ENCODE results near the gene SAMD9L. TPM values are rescaled to one million over a fixed set of nuclear protein-coding genes. Genes with fewer than 3 reads are reported as not detected.
A peak's percentile ranks its signal among the peaks of the same experiment; 100 is the strongest.

SAMD9L gene
- polyA plus RNA-seq, 3 donors: 12.5 to 31.8 (median 18.6) TPM

DNA sequence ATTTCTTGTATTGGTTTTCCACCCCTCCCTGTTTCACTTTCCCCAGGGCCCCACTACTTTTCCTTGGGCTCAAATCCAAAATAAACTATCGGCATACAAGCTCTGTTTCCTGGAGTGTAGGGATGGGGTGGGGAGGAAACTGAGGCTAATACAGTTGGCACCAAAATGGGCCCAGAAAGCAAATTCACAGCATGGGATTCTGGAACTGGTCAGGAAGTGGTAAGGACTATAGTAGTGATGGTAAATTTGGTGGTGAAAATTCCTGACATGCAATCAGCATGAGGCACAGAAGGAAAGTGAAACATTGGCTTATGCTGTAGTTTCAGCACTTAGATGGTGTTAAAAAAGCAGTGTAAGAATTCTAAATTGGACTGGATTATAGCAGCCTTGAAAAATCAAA, 8.7 kb upstream of the SAMD9L start:
- H3K27me3 Mint-ChIP-seq (ENCODE audit: low read depth in 3 of 3): peaks cover 0 to 2% (median 0%) of the 10 kb centered on the region in 3 donors
- no peaks in the 10 kb centered on the region for H3K4me1 Mint-ChIP-seq
- no CpG with 5 or more reads among the region's 1 CpG for WGBS (ENCODE audit: insufficient coverage)
- Histone ChIP-seq H3K4me1 (ENCODE audit: control insufficient read depth in 1 of 2, insufficient read depth in 2 of 2, low read length in 2 of 2) (peaks cover 0 to under 1% of the 10 kb centered on the region in 2 donors), H3K4me3 (replicated peaks in 1 of 3; ENCODE audit: low read depth in 2 of 3, low read length in 3 of 3) (no peak overlapping the region), H3K79me2 (ENCODE audit: insufficient read depth, low read length) (no peaks in the 10 kb centered on the region), H3K9me3 (replicated peaks in 1 of 2; ENCODE audit: control insufficient read depth in 1 of 2, insufficient read depth in 1 of 2, low read length in 2 of 2) (peaks cover 5% of the 10 kb centered on the region in 2 donors), H2AFZ (ENCODE audit: insufficient read depth, low read depth, low read length, poor library complexity, severe bottlenecking) (no peak overlapping the region), H3K4me2 (replicated peaks; ENCODE audit: extremely low read depth, low read length, poor library complexity, severe bottlenecking) (no peak overlapping the region), H3K27me3 (ENCODE audit: control insufficient read depth in 2 of 2, insufficient read depth in 2 of 2, low read length in 2 of 2) (no peaks in the 10 kb centered on the region), H3K36me3 (replicated peaks in 1 of 2; ENCODE audit: control insufficient read depth in 1 of 2, insufficient read depth in 2 of 2, low read length in 2 of 2) (no peaks in the 10 kb centered on the region), H3K9ac (ENCODE audit: insufficient read depth, low read length, poor library complexity, severe bottlenecking) (no peak overlapping the region), H3K27ac (ENCODE audit: low read depth in 1 of 2, low read length in 2 of 2) (no peak overlapping the region), H4K20me1 (ENCODE audit: insufficient read depth, low read length) (no peaks in the 10 kb centered on the region)
- H3K4me3 Mint-ChIP-seq: no peak overlapping the region
- no peaks in the 10 kb centered on the region for H3K36me3 Mint-ChIP-seq
- DNase-seq: no peak
- peaks cover 0 to 13% (median 8%) of the 10 kb centered on the region in 7 donors for H3K9me3 Mint-ChIP-seq
- no peak for TF ChIP-seq CTCF (IDR thresholded peaks at IDR 0.05)
- H3K27ac Mint-ChIP-seq: no peak overlapping the region
- intact Hi-C loops (cut with micrococcal nuclease): no loop called here

GRCh38 chr7:93150200-93150835, 2.1 kb upstream of the SAMD9L start:
- Mint-ChIP-seq H3K4me1 (peaks cover 52% of the 10 kb centered on the region), H3K27ac (peak overlapping the region; percentile 69 to 90 (median 83)), H3K9me3 (peaks cover 0 to 3% (median 0%) of the 10 kb centered on the region in 7 donors), H3K27me3 (ENCODE audit: low read depth in 3 of 3) (peaks cover 0 to 3% (median 0%) of the 10 kb centered on the region in 3 donors), H3K36me3 (peaks cover 0 to 2% of the 10 kb centered on the region in 2 donors), H3K4me3 (peak overlapping the region in 1 of 2 donors; percentile 4)
- 100% methylated on average over 1 of the region's 1 CpG for WGBS (ENCODE audit: insufficient coverage)
- no peak overlapping the region for H3K9ac ChIP-seq (ENCODE audit: insufficient read depth, low read length, poor library complexity, severe bottlenecking)
- H3K9me3 ChIP-seq (replicated peaks in 1 of 2; ENCODE audit: control insufficient read depth in 1 of 2, insufficient read depth in 1 of 2, low read length in 2 of 2): no peaks in the 10 kb centered on the region
- H3K4me2 ChIP-seq (replicated peaks; ENCODE audit: extremely low read depth, low read length, poor library complexity, severe bottlenecking): peak overlapping the region; percentile 46
- DNase-seq: peak in 2 of 3 donors; percentile 38 to 39
- H2AFZ ChIP-seq (ENCODE audit: insufficient read depth, low read depth, low read length, poor library complexity, severe bottlenecking): peak overlapping the region; percentile 25
- H3K4me3 ChIP-seq (replicated peaks in 1 of 3; ENCODE audit: low read depth in 2 of 3, low read length in 3 of 3): peak overlapping the region in 1 of 3 experiments; percentile 11
- no peak for TF ChIP-seq CTCF (IDR thresholded peaks at IDR 0.05)
- H3K36me3 ChIP-seq (replicated peaks in 1 of 2; ENCODE audit: control insufficient read depth in 1 of 2, insufficient read depth in 2 of 2, low read length in 2 of 2): no peaks in the 10 kb centered on the region
- peak overlapping the region in 1 of 2 donors; percentile 85 for H3K27ac ChIP-seq (ENCODE audit: low read depth in 1 of 2, low read length in 2 of 2)
- peaks cover 23% of the 10 kb centered on the region for H3K79me2 ChIP-seq (ENCODE audit: insufficient read depth, low read length)
- peaks cover 48 to 63% of the 10 kb centered on the region in 2 donors for H3K4me1 ChIP-seq (ENCODE audit: control insufficient read depth in 1 of 2, insufficient read depth in 2 of 2, low read length in 2 of 2)
- intact Hi-C loops (cut with micrococcal nuclease): loop anchor here in 1 of 2 donors (5.0 kb wide), 1 partner anchor 72 kb away; no protein-coding TSS in a partner anchor
- no peaks in the 10 kb centered on the region for H3K27me3 ChIP-seq (ENCODE audit: control insufficient read depth in 2 of 2, insufficient read depth in 2 of 2, low read length in 2 of 2)
- H4K20me1 ChIP-seq (ENCODE audit: insufficient read depth, low read length): no peaks in the 10 kb centered on the region
